SW 1271 (cell line): ENCODE results near the gene CFL1.

Experiments
- DNase-seq, 2 experiments: peaks; one replicate each; lab custom pipeline; 2025; lab: John Stamatoyannopoulos, UW

The CFL1 gene

GRCh38 chr11:65888163-65888814 lies 30.3 kb upstream of the CFL1 start, which contains the start of gene FIBP:
FIBP (minus strand) TSS chr11:65888471; CDS start chr11:65888418, 53 bp downstream.
- DNase-seq: peak; percentile 89 to 95

DNA sequence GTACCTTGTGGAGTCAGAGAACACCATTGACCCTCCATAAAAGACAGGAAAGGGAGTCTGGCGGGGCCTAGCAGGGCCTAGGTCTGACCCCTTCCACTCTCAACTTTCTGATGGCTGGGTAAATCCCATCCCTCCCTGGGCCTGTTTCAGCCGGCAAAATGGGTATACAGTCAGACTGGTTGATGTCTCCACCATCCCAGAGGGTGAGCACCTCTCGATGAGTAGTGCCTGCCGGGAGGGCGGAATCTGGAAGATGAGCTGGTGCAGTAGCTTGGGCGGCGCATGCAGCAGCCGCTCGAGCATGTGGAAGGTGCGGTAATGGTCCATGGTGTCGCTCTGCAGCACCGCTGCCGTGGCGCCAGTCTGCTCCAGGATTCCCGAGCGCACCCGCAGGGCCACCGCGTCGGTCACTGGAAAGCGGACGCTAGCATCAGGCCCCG lies 29.8 kb upstream of the CFL1 start:
- DNase-seq: no peak

- DNase-seq: no peak
Measured at GRCh38 chr11:65886826-65887722, 29.1 kb upstream of the CFL1 start.

DNA sequence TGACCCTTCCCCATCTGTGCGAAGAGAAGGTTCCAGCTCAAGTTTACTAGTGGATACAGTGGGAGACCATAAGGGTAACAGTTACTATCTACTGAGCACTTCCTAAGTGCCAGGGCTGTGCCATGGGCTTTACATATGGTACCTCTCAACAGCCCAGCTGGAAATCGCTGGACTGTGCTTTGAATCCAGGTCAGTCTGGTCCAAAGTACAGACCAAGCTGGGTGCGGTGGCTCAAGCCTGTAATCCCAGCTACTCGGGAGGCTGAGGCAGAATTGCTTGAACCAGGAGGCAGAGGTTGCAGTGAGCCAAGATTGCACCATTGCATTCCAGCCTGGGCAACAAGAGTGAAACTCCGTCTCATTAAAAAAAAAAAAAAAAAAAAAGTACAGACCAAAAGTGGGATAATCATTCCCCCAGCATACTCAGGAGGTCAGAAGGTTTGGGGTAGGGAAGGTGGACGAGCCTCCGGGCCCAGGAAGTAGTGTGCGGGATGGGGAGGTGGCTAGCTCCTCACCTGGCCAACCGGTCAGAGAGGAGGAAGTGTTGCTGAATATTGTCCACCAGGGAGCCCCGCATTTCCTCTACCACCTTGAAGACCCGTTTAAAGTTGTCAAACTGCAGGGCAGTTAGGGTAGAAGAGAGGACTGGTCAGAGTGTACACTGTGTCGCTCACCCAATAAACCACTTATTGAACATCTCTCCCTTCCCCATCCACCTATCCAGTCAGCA lies 28.0 kb upstream of the CFL1 start:
- DNase-seq: no peak

GRCh38 chr11:65885231-65885630 lies 27.3 kb upstream of the CFL1 start:
- no peak for DNase-seq

DNA sequence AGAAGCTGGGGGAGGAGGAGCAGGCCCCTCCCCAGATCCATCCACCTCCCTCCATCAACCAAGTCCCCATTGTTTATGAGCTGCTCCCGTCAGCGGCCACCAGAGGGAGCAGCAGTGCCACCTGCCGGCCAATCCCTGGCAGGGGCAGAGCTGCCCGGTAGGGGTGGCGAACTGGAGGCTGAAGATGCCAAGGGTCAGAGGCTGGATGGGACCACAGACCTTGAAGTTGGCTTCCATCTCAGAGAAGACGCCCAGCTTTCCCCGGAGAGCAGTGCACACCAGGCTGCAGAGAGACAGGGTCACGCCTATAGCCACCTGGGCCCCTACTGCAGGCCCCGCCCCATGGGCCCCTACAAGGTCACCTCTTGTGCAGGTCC lies 26.7 kb upstream of the CFL1 start:
- DNase-seq: peak in 1 of 2 experiments; percentile 65

GRCh38 chr11:65883786-65884715 lies 26.1 kb upstream of the CFL1 start:
- no peak for DNase-seq

GRCh38 chr11:65883058-65883761 lies 25.2 kb upstream of the CFL1 start:
- DNase-seq: no peak

DNA sequence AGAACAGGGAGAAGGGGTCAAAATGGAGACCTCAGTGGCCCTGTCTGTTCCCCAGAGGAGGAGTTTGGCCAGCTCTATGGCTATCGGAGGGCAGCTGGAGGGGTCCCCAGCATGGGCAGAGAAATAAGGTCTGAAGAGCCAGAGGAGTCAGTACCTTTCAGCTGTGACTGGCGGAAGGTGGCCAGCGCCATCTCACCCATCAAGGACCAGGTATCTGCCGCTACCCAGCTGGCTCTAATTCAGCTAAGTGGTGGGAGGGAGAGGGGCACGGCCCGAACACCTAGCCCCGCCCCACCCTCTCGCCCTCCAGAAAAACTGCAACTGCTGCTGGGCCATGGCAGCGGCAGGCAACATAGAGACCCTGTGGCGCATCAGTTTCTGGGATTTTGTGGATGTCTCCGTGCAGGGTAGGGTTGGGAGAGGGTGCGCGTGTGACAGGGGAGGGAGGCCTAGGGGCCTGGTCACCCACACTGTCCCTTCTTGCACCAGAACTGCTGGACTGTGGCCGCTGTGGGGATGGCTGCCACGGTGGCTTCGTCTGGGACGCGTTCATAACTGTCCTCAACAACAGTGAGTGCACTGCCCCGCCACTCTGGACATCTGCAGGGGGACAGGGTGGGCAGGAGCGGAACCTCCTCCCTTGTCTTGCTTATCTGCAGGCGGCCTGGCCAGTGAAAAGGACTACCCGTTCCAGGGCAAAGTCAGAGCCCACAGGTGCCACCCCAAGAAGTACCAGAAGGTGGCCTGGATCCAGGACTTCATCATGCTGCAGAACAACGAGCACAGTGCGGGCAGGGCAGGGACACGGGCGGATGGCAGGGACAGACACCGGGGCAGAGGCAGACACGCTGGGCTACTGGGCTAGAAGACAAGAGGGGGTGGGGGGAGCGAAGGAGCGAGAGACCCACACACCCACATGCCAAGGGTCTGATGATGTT lies 24.4 kb upstream of the CFL1 start:
- DNase-seq: no peak

GRCh38 chr11:65880844-65881421 lies 23.0 kb upstream of the CFL1 start:
- DNase-seq: no peak

GRCh38 chr11:65880027-65880426 lies 22.0 kb upstream of the CFL1 start:
- no peak for DNase-seq

DNA sequence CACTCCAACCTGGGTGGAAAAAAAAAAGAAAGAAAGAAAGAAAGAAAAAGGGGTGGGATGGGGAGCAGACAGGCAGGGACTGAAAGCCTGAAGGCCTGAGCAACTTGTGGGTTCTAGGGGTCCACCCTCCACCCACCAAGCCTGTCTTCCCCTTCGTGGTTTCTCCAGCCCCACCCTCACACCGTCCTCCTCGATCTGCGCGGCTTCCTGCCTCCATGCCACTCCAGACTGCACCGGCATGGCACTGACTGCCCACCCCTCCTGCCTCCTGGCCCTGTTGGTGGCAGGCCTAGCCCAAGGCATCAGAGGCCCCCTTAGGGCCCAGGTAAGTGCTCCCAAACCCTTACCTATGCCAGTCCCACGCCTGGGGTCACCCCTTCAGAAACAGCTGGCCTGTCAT lies 21.6 kb upstream of the CFL1 start, which contains the start of gene CTSW:
TSS of gene CTSW (plus strand) at position 221 of the 400 bp plus-strand sequence. CDS start at position 239, 18 bp downstream.
- DNase-seq: no peak

GRCh38 chr11:65873318-65874156 lies 15.6 kb upstream of the CFL1 start:
- DNase-seq: peak; percentile 79 to 85

DNA sequence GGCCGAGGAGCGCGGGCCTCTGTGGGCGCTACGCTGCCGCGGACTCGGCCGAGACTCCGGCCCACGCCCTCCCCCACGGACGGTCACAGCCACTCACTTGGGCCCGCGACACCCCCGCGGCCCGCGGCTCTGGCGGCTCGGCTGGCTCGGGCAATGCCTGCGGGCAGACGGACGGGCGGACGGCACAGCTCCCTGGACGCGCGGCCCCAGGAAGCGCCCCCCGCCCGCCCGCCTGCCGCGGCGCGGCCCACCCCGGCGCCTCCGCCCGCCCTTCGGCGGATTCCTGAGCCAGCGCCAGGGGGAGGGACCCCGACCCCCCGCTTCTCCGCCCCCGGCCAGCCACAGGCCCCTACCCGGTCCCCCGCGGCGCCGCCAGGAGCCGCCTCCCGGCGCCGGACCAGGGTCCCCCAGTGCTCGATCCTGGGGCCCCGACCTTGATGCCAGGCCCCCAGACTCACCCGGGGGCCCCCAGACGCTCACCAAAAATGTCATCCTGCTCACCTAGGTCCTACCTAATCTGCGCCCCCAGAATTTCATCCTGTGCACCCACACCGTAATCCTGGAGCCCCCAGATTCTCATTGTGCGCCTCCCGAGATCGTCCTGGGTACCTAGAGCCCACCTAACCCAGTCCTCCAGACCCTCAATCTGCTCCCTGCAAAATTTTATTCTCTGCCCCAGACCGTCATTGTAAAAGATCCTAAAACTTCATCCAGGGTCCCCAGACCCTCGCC lies 14.8 kb upstream of the CFL1 start, which contains the start of gene EFEMP2:
TSS of gene EFEMP2 (minus strand) at position 215 of the 732 bp plus-strand sequence. CDS start 446 bp downstream, outside the sequence.
- no peak for DNase-seq

DNA sequence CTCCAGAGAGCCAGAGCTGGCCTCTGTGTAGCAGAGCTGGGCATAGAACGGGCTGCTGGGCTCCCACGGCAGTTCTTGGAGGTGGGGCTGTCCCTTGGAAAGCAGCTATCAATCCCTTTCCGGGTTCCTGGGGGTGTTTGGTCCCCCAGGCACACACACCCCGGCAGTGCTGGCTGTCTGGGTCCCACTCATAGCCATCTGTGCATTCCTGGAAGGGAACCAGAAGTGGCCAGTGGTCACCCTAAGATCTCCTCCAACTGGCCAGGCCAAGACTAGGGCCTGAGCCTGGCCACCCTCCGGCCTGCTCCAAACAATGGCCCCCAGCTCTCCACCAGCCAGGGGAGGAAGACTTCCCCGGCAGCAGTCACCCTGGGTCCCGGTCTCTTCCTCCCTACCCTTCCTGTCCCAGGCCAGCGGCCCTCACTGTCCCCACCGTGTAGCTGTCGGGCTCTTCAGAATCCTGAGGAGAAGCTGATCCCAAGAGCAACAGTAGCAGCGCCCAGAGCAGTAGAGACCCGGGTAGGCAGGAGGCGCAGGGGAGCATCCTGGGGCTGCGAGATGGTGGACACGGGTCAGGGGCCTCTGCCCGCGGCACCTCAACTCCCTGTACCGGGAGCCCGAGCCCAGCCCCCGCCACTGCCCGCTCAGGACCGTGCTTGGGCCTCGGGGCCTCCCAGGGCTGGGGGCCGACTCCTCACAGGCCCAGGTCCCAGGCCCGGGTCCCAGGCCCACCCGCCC lies 14.0 kb upstream of the CFL1 start:
- DNase-seq: no peak
